ENCODE results near the gene MYO19.

- no peak for TF ChIP-seq CTCF (IDR thresholded peaks at IDR 0.05)
- no peak for TF ChIP-seq EZH2 (IDR thresholded peaks at IDR 0.05)
- TF ChIP-seq EZH2phosphoT487 (IDR thresholded peaks at IDR 0.05): no peak
These were observed 60.1 kb downstream of the MYO19 start for GRCh38 chr17:36474571-36474970.
